GM12801 (cell line): Measurements from ENCODE around the gene TJP3.

ENCODE experiments used
- CTCF ChIP-seq: IDR thresholded peaks from one replicate; pipeline ENCODE4 v1.5.1; 2011; ENCODE audit warnings: control low read depth; ENCODE audit not compliant: insufficient read length; ENCODE audit errors: extremely low read depth

Gene TJP3

DNA sequence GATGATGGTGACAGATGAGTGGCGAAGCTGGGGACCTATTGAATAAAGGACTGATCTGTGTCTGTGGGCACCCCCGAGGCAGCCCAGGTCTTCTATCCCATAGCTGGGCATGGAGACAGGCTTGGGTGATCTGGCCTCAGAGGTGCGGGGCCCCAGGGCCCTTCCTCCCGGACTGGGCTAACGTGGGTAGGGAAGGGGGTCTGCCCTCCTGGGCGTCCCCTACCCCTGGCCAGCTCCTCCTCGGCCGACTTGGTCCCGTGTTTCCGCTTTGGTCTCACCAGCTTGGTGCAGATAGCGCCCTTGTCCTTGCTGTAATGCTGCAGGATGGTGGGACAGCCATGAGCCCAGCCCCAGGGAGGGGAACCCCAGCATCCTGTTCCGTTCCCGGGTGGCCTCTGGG, 74.7 kb downstream of the TJP3 start:
- no peak for TF ChIP-seq CTCF

DNA sequence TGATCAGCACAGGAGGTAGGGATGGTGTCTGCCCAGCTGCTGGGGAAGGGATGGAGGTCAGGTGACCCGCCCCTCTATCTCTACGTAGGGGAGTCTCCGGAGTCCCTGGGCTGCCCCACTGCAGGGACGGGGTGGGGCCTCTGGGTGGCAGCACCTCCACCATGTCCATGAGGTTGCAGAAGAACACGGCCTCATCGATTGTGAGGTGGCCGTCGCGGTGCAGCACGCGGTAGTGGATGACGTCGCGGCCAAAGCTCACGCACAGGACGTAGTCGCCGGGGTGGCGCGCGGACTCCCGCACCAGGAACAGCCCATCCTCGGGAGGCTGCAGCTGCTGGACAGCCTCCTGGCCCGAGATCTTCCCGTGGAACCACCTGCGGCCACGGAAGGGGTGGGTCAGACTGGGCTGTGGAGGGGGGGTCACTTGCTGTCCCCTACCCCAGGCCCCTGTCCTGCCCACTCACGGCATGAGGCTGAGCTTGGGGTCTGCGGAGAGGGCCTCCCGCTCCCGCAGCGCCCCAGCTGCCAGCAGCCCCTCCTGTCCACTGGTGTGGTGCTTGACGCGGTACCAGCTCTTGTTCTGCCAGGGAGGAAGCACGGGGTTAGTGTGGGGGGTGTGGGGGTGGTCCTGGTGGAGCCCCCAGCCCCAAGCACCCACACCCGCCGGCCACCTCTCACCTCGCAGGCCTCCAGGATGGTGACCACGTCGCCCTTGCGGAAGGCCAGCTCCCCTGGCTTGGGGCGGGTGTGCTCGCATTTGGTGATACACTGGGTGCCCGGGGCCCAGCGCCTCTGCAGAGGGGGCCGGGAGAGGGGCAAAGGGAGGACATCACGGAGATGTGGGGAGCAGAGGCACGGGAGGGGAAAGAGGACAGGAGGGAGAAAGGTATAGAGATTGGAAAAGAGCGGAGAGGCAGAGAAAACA, 75.7 kb downstream of the TJP3 start:
- no peak for TF ChIP-seq CTCF

DNA sequence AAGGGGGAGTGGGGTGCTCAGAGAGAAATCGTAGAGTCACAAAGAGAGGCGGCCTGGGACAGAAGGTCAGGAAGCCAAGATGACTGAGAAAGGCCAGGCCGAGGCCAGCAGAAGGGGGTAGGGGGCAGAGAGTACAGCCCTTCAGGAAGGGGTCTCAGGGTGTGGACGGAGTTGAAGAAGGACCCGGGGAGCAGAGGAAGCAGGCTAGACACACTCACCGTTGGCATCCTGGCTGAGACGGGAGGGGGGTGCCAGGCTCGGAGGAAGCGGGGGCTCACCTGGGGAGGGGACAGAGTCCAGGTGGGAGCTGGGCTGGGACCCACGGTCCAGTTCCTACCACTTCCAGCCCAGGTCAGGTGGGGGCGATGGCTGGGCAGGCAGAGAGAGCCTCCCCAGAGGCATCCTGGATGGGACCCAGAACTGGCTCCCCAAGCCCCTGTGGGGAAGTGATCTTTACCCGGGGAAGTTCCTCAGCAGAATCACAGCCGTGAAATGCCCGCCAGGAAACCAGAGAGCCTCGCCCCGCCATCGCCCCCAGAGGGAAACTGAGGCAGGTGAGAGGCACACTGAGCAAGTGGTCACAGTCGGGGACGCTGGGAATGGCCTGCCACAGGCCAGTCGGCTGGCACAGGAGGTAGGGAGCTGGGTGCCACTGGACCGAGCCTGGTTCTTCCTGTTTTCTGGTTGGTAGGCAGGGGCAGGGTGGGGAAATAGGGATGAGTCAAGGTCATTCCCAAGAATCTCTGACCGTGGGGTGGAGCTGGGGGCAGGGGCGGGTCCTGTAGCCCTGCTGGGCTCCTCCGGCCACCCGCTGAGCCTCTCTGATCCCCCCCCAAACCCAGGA, 76.6 kb downstream of the TJP3 start:
- no peak for TF ChIP-seq CTCF

- no peak for TF ChIP-seq CTCF
These were observed 77.3 kb downstream of the TJP3 start for GRCh38 chr19:3785451-3785937.

GRCh38 chr19:3785938-3786824, 78.0 kb downstream of the TJP3 start, which contains the start of gene MATK:
TSS of gene MATK (minus strand) at chr19:3786381. CDS start at chr19:3785135, 1,246 bp downstream.
- TF ChIP-seq CTCF: no peak

- no peak for TF ChIP-seq CTCF
These were observed 81.0 kb downstream of the TJP3 start for GRCh38 chr19:3788996-3789778.
